Measurements from ENCODE around the gene TACC2.

DNA sequence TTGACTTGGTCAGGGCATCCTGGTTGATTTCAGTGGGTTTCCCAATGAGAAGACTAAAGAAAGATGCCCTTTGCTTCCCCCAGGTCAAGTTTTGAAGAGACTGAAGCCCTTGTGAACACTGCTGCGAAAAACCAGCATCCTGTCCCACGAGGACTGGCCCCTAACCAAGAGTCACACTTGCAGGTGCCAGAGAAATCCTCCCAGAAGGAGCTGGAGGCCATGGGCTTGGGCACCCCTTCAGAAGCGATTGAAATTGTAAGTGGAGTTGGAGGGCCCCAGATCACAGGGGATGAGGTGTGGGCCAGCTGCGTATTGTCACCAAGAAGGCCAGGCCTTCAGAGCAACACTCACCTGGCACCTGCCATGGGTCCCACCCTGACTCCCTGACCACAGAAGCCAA lies 238.8 kb downstream of the TACC2 start:
- TF ChIP-seq, protein P1, sequence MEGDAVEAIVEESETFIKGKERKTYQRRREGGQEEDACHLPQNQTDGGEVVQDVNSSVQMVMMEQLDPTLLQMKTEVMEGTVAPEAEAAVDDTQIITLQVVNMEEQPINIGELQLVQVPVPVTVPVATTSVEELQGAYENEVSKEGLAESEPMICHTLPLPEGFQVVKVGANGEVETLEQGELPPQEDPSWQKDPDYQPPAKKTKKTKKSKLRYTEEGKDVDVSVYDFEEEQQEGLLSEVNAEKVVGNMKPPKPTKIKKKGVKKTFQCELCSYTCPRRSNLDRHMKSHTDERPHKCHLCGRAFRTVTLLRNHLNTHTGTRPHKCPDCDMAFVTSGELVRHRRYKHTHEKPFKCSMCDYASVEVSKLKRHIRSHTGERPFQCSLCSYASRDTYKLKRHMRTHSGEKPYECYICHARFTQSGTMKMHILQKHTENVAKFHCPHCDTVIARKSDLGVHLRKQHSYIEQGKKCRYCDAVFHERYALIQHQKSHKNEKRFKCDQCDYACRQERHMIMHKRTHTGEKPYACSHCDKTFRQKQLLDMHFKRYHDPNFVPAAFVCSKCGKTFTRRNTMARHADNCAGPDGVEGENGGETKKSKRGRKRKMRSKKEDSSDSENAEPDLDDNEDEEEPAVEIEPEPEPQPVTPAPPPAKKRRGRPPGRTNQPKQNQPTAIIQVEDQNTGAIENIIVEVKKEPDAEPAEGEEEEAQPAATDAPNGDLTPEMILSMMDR (IDR thresholded peaks at IDR 0.05; ENCODE audit: borderline replicate concordance, extremely low read depth, low read length, poor library complexity, severe bottlenecking): no peak
- TF ChIP-seq EZH2 (IDR thresholded peaks at IDR 0.05; ENCODE audit: borderline replicate concordance, low read depth, low read length, severe bottlenecking): no peak

Measured in DND-41 (cell line).